DMS114 treated with DMSO at 0.1 percent for 48 hours (cell line): ENCODE results near the gene NCCRP1.
"Not testable (repeated sequence)": the region's sequence is repeated elsewhere in the genome, so short reads cannot be mapped to it uniquely, and the experiment has no call there.

ENCODE experiments used
- DNase-seq: peaks from one replicate; lab custom pipeline; 2025; ENCODE audit not compliant: unreplicated experiment; lab: John Stamatoyannopoulos, UW

The NCCRP1 gene

GRCh38 chr19:39243741-39244140, 47.0 kb downstream of the NCCRP1 start:
- not testable (repeated sequence) for DNase-seq

GRCh38 chr19:39244410-39245100, 47.8 kb downstream of the NCCRP1 start, which contains the start of gene IFNL3:
TSS of gene IFNL3 (minus strand) at chr19:39245006. CDS start at chr19:39244967, 39 bp downstream.
- not testable (repeated sequence) for DNase-seq

GRCh38 chr19:39245166-39245565, 48.4 kb downstream of the NCCRP1 start:
- DNase-seq = not testable (repeated sequence)

- no peak for DNase-seq
These were observed 50.3 kb downstream of the NCCRP1 start for GRCh38 chr19:39246951-39247669.

- DNase-seq = no peak
These were observed 51.2 kb downstream of the NCCRP1 start for GRCh38 chr19:39247701-39248664.

GRCh38 chr19:39248806-39249205, 52.0 kb downstream of the NCCRP1 start, which contains the start of gene IFNL4:
TSS of gene IFNL4 (minus strand) at chr19:39248856.
- DNase-seq = no peak

GRCh38 chr19:39251081-39251480, 54.3 kb downstream of the NCCRP1 start:
- no peak for DNase-seq
